ENCODE measurements around the gene KNCN. TPM values are rescaled to one million over a fixed set of nuclear protein-coding genes. Genes with fewer than 3 reads are reported as not detected.

Gene KNCN
- total RNA-seq, 1 experiment from 2014 or later, result not detected

DNA sequence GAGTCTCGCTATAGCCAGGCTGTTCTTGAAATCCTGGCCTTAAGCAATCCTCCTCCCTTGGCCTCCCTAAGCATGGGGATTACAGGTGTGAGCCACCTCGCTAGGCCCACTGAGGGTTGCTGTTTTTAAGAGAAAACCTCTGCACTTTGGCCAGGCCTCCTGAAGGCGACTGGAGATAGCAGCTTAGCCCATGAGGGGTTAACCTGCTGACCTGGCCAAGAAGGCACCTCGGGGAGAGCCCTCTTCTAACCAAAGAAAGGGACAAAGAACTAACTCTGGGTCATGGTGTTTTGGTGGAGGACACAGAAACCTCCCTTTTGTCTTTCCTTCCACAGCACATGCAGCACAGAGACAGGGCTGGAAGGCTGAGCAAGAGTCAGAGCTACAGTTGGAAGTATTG, 17.7 kb upstream of the KNCN start:
- Mint-ChIP-seq H3K27me3 (ENCODE audit: low read depth) (no peaks in the 10 kb centered on the region), H3K9me3 (no peaks in the 10 kb centered on the region), H3K4me1 (peaks cover 11 to 21% of the 10 kb centered on the region in 2 experiments), H3K27ac (peak overlapping the region in 2 of 3 experiments; percentile 38 to 88; a peak in 4 of 7 replicates), H3K36me3 (ENCODE audit: insufficient read depth in 1 of 3, low read depth in 3 of 3) (peaks cover 0 to 3% (median 3%) of the 10 kb centered on the region in 3 experiments; a peak in 3 of 7 replicates), H3K4me3 (no peak overlapping the region)
- no peak overlapping the region for H2AFZ ChIP-seq (ENCODE audit: low read length)
- H3K27me3 ChIP-seq (ENCODE audit: insufficient read depth, low read length), result no peaks in the 10 kb centered on the region
- no peak overlapping the region for H4K91ac ChIP-seq (ENCODE audit: insufficient read length, low read depth, low read length)
- no peak overlapping the region for H3K56ac ChIP-seq (ENCODE audit: insufficient read length, low read depth, low read length)
- no peak overlapping the region for H3K23ac ChIP-seq (ENCODE audit: insufficient read length, low read depth, low read length)
- H4K20me1 ChIP-seq (ENCODE audit: control insufficient read depth, insufficient read depth, insufficient read length), result no peaks in the 10 kb centered on the region
- no peak overlapping the region for H2BK12ac ChIP-seq (ENCODE audit: insufficient read length, low read depth, low read length)
- H2BK5ac ChIP-seq (ENCODE audit: insufficient read length, low read length), result no peak overlapping the region
- H2BK15ac ChIP-seq (ENCODE audit: low read depth, low read length), result no peak overlapping the region
- H3K4me1 ChIP-seq (ENCODE audit: insufficient read depth, low read length), result no peaks in the 10 kb centered on the region; the same call in 1 of the 2 replicates
- H4K8ac ChIP-seq (replicated peaks; ENCODE audit: insufficient read length, low read depth, low read length), result no peak overlapping the region
- H3K18ac ChIP-seq (ENCODE audit: insufficient read length, low read depth, low read length), result no peak overlapping the region
- no peaks in the 10 kb centered on the region for H3K79me2 ChIP-seq (ENCODE audit: insufficient read depth, low read length)
- TF ChIP-seq, protein P1, sequence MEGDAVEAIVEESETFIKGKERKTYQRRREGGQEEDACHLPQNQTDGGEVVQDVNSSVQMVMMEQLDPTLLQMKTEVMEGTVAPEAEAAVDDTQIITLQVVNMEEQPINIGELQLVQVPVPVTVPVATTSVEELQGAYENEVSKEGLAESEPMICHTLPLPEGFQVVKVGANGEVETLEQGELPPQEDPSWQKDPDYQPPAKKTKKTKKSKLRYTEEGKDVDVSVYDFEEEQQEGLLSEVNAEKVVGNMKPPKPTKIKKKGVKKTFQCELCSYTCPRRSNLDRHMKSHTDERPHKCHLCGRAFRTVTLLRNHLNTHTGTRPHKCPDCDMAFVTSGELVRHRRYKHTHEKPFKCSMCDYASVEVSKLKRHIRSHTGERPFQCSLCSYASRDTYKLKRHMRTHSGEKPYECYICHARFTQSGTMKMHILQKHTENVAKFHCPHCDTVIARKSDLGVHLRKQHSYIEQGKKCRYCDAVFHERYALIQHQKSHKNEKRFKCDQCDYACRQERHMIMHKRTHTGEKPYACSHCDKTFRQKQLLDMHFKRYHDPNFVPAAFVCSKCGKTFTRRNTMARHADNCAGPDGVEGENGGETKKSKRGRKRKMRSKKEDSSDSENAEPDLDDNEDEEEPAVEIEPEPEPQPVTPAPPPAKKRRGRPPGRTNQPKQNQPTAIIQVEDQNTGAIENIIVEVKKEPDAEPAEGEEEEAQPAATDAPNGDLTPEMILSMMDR (conservative IDR thresholded peaks at IDR 0.05), result no peak
- H3K9me3 ChIP-seq (ENCODE audit: control insufficient read depth, low read depth, low read length), result no peaks in the 10 kb centered on the region
- no peak overlapping the region for H3K27ac ChIP-seq (ENCODE audit: insufficient read length, low read depth, low read length)
- no peak overlapping the region for H2BK20ac ChIP-seq (ENCODE audit: low read depth, low read length, poor library complexity, severe bottlenecking)
- peak overlapping the region; percentile 43; the same call in 1 of the 2 replicates for H3K14ac ChIP-seq (ENCODE audit: insufficient read depth, low read length)
- H2BK120ac ChIP-seq (ENCODE audit: low read depth, low read length, poor library complexity, severe bottlenecking), result no peak overlapping the region
- H3K79me1 ChIP-seq (ENCODE audit: insufficient read depth, low read depth, low read length, poor library complexity, severe bottlenecking), result no peaks in the 10 kb centered on the region
- H3K9ac ChIP-seq (ENCODE audit: extremely low read depth, insufficient read length, low read length), result no peak overlapping the region
- WGBS (ENCODE audit: extremely low coverage, insufficient read length, low lambda C conversion rate), result no CpG with 5 or more reads among the region's 4 CpGs
- no peak overlapping the region for H2AK5ac ChIP-seq (ENCODE audit: insufficient read length, low read length)
- peaks cover 2% of the 10 kb centered on the region for H3K23me2 ChIP-seq (ENCODE audit: insufficient read length, low read depth, low read length, poor library complexity, severe bottlenecking)
- no peak overlapping the region for H3K4ac ChIP-seq (ENCODE audit: low read depth, low read length)
- H4K5ac ChIP-seq (ENCODE audit: insufficient read length, low read depth, low read length), result no peak overlapping the region
- H3T11ph ChIP-seq (ENCODE audit: low read length), result no peak overlapping the region
- no peak for DNase-seq
- no peak overlapping the region for H3K4me2 ChIP-seq (ENCODE audit: insufficient read depth, insufficient read length, low read length)
